WI38 (cell line): Measurements from ENCODE around the gene DHCR7.

Experiments used
- H3K4me3 ChIP-seq: 2 replicates; pipeline ENCODE4 v1.5.1; 2011; ENCODE audit warnings: low read depth, mild to moderate bottlenecking, control low read depth, low read length
- CTCF ChIP-seq: IDR thresholded peaks from 2 replicates; pipeline ENCODE4 v1.5.1; 2012; ENCODE audit warnings: low read depth, mild to moderate bottlenecking, control low read depth, low read length

DHCR7 gene

GRCh38 chr11:71448257-71449171, at the start of gene DHCR7:
TSS of gene DHCR7 (minus strand) at chr11:71448393. CDS start at chr11:71444952, 3,441 bp downstream.
- peak within 1 kb of the TSS; percentile 71 for H3K4me3 ChIP-seq
- TF ChIP-seq CTCF: no peak

GRCh38 chr11:71496421-71496820, 48.2 kb upstream of the DHCR7 start:
- H3K4me3 ChIP-seq: no peak overlapping the region
- TF ChIP-seq CTCF: no peak

GRCh38 chr11:71495286-71496230, 47.4 kb upstream of the DHCR7 start:
- no peak for TF ChIP-seq CTCF
- no peak overlapping the region for H3K4me3 ChIP-seq

GRCh38 chr11:71491940-71492339, 43.7 kb upstream of the DHCR7 start:
- H3K4me3 ChIP-seq: no peak overlapping the region
- TF ChIP-seq CTCF: no peak

GRCh38 chr11:71491531-71491930, 43.3 kb upstream of the DHCR7 start:
- H3K4me3 ChIP-seq: no peak overlapping the region
- no peak for TF ChIP-seq CTCF

- TF ChIP-seq CTCF: no peak
- H3K4me3 ChIP-seq: no peak overlapping the region
Observed at GRCh38 chr11:71490731-71491390, 42.7 kb upstream of the DHCR7 start.
